ENCODE data around the gene TSNAXIP1.
"Not testable (repeated sequence)": the region's sequence is repeated elsewhere in the genome, so short reads cannot be mapped to it uniquely, and the experiment has no call there.

The TSNAXIP1 gene

DNA sequence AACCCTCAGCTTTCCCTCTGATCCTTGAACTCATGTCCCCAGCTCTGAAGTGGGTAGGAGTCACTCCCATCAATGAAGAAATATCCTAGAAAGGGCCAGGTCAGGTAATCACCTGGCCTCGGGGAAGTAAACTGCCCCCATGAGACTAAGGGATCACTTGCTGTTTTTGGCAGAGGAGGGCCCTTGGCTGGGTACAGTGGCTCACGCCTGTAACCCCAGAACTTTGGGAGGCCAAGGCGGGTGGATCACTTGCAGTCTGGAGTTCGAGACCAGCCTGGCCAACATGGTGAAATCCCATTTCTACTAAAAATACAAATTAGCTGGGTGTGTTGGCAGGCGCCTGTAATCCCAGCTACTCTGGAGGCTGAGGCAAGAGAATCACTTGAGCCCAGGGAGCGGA lies 57.4 kb downstream of the TSNAXIP1 start:
- not testable (repeated sequence) for DNase-seq

DNA sequence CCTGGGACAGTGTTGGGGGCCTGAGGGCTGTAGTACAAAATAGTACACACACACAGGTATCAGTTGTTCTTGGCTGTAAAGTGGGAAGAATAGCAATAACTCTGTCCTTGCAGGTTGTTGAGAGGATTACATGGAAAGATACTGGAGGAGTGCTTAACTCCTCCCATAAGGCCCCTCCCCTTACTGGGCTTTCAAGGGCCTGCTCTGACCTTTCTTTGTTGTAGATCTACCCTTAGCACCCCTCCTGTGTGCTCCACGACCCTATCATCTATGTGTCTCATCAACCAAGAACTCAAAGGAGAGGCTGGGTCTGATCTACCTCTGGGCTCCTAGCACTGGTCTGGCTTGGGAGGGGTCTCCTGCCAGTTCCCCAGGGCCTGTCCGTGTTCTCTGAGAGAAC lies 57.9 kb downstream of the TSNAXIP1 start:
- no peak for DNase-seq

DNA sequence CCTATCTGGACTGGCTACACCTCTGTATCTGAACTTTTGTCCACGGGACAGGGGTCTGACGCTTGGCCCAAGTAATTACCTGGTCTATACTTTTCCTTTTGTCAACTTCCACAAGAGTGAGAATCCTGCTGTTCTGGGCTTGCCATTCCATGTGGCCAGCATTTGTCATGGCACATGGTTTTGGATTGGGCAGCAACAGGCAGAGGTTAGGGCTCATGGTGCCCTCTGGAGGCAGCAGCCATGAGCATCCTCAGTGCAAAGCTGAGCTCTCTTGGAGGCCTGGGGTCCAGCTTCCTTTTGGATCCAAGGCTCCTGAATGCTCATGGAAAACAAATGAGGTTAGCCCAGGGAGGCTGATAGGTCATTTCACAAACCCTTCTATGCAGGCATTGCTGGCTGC lies 58.6 kb downstream of the TSNAXIP1 start:
- DNase-seq, result peak; percentile 35

DNA sequence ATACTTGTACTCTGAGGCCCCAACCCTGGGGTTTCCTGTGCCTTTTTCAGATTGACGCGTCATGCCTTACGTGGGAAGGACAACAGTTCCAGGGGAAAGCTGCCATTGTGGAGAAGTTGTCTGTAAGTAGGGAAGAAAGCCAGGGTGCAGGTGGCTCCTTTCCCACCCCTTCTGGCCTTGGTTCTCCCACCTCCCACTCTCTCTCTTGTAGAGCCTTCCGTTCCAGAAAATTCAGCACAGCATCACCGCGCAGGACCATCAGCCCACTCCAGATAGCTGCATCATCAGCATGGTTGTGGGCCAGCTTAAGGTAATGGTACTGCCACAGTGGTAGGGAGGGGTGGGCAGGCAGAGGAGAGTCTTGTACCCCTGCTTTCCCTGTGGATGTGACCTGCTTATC lies 61.6 kb downstream of the TSNAXIP1 start:
- no peak for DNase-seq

DNA sequence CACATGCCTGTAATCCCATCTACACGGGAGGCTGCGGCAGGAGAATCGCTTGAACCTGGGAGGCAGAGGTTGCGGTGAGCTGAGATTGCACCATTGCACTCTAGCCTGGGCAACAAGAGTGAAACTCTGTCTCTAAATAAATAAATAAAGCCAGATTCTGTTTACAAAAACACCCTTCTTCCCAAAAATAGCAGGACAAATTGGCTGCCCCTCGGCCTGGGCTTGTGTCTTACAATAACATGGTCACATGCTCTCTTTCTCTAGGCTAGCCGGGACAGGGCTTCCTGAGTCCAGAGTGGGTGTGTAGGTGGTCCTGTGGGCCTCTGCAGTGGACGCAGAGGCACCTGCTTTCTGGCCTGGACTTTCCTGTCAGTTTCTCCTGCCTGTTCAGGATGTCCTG lies 63.0 kb downstream of the TSNAXIP1 start:
- DNase-seq, result no peak

DNA sequence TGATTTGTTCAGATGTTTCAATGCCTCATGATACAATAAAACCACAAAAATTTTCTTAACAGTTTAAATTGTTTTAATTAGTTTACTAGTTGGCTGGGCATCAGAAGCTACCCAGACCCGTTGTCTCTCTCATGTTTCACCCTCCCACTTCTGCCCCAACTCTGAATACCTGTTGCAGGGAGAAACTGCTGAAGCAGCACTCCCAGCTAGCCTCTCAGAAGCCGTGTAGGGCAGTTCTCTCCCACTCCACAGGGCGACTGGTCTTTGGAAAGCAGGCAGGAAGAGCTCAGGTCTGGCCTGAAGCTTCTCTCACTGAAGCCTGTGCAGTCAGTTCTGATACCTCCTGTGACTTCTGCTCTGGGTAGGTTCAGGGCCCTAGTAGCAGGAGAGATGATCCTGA lies 64.6 kb downstream of the TSNAXIP1 start:
- no peak for DNase-seq

DNA sequence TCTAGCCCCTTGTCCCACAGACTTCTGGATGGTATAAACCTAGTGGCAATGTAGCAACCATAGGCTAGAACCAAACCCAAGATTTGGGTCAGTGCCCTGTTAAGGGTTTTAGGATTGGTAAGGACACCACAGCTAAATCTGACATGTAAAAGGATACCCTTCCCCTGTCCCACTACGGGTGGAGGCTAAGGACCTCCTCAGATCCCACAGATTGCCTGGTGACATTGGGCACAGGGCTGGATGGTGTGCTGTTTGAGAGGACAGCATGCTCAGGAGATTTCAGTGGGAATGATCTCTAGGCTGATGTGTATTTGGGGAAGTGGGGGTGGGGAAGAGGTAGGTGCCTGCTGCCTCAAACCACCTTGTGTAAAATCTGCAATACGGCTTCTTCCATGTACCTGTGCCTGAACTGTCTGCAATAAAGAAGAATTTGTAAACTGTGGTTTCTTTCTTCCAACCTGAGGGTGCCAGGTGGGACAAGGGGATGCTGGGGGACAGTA lies 65.5 kb downstream of the TSNAXIP1 start:
- DNase-seq, result no peak

DNA sequence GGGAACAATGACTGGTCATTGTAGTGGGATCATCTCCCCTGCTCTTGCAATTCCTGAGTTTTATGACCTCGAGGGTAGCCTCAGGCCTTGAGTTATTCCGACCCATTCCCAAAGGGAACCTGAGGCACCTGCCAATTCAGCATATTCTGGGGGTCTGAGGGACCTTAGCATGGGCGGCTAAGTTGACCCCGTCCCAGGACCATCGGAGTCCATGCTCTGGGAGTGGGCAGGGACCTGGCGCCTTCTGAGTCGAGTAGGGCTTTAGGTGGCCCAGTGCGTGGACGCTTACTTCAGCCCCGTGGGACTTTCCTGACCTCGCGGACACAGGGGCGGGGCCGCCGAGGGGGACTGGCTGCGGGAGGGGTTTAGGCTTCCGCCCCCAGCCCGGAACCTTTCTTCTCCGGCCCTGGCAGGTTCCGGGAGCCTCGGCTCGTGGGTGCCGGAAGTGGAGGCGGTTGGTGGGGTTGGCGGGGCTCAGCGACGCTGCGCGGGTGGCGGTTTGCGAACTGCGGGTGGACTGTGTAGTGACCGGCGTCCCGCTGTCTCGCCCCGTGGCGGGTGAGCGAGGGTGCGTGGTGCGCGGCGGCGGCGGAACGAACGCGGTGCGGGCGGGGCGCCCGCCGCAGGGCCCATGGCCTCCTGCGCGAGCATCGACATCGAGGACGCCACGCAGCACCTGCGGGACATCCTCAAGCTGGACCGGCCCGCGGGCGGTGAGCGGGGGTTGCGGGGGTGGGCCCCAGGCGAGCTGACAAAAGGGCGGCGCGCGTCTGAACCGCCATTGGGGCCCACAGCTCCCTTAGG lies 66.1 kb downstream of the TSNAXIP1 start, which contains the start of gene EDC4:
Gene EDC4 (plus strand): TSS at position 422 of the 804 bp plus-strand sequence. CDS start 210 bp downstream, at position 632.
- DNase-seq, result peak; percentile 91

DNA sequence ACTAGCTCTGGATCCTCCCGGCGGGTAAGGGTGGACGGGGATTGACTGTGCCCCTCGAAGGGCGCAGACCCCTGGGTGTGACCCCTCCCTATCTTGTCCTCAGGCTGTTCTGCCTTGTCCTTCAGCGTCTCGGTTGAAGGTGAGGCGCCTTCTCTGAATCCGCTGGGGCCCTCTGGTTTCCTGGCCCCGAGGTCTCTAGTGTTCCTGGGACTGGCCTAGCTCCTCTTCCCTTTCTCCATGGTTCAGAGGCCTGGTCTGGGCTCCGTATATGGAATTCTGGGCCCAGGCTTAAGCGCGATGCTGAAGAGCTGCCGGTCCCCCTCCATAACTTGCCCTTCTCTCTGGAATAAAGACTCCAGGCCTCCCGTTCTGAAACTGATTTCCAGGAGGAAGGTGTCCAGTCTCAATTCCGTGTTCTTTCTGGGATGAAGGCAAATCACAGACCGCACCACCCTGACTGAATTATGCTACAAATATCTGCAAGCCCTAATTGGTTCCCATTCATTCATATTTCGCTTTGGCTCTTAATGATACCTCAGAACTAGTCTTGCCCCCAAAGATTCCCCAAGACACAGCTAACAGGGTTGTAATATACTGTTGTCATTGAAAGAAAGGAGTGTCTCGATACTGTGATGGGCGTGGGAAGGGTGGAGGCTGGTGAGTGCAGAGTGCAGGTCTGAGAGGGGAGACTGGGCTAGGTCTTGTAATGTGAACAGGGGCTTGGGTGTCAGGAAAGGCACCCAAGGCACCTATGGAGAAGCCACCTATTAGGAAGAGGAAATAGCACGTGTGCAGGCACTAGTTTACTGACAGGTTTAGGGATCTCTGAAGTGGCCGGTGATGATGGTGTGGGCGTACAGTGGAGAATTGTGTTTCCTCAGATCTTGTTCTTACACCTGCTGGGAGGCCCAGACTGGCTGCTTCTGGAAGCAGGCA lies 67.0 kb downstream of the TSNAXIP1 start:
- no peak for DNase-seq

DNA sequence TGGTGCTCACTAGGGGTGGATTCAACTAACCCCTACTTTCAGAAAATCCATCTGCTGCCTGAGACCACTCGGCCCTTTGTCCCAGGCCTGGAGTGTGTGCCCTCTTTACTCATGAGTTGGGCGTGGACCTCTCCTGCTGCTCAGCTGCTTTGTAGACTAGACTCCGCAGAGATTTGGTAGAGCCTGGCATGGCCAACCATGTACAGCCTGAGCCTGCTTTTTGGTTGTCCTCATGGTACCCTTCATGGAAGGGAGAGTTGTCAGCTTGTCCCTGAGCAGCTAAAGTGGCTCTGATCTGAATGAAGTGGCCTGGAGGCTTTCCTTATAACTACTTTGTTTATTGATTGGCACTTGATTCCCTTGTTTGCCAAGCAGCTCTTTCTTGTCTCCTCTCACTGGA lies 67.7 kb downstream of the TSNAXIP1 start:
- no peak for DNase-seq

DNA sequence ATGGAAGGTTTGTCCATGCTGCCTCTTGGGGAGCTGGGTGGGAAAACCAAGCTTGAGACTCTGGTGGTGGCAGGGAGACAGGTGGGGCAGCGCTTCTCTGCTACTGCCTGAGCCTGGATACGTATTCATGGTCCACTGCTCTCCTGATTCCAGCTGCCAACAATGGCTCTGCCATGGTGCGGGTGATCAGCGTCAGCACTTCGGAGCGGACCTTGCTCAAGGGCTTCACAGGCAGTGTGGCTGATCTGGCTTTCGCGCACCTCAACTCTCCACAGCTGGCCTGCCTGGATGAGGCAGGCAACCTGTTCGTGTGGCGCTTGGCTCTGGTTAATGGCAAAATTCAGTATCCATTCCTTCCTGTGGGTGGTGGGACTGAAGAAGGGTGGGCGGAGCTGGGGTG lies 70.4 kb downstream of the TSNAXIP1 start:
- no peak for DNase-seq

All from CD4-positive, alpha-beta T cell treated with Interleukin-17A for 1 hour (primary cell).